ENCODE results near the gene ISYNA1. TPM values are rescaled to one million over a fixed set of nuclear protein-coding genes. Genes with fewer than 3 reads are reported as not detected.
A peak's percentile ranks its signal among the peaks of the same experiment; 100 is the strongest.

The ISYNA1 gene
- total and polyA plus RNA-seq, 2 donors (not counting 1 experiment from before 2014, with no cell fraction given): 22.6 to 28.3 TPM

- DNase-seq: peak; percentile 60
- H3K4me1 Mint-ChIP-seq: peaks cover 37% of the 10 kb centered on the region
- no peak overlapping the region for H2AFZ ChIP-seq (ENCODE audit: insufficient read depth, low read depth, low read length, poor library complexity, severe bottlenecking)
These were observed 4.1 kb downstream of the ISYNA1 start for GRCh38 chr19:18433735-18434398.

More at GRCh38 chr19:18433735-18434398, 4.1 kb downstream of the ISYNA1 start:
- intact Hi-C loops (cut with micrococcal nuclease): no loop called here
- H3K36me3 ChIP-seq (replicated peaks in 1 of 2; ENCODE audit: control extremely low read depth in 1 of 2, control insufficient read depth in 1 of 2, extremely low read depth in 1 of 2, insufficient read depth in 2 of 2, low read length in 1 of 2): no peaks in the 10 kb centered on the region
- peaks cover 36 to 61% of the 10 kb centered on the region in 2 donors for H3K4me1 ChIP-seq (ENCODE audit: control insufficient read depth in 2 of 2, insufficient read depth in 2 of 2, low read length in 2 of 2)
- peak overlapping the region; percentile 53 for H3K27ac Mint-ChIP-seq
- peaks cover 10% of the 10 kb centered on the region for H3K79me2 ChIP-seq (ENCODE audit: control insufficient read depth, insufficient read depth, low read length)
- ChIA-PET CTCF (interaction anchor here (3.4 kb wide), 1 partner anchor 17 kb away, joined by 13 read pairs; no protein-coding TSS in a partner anchor), POLR2A (interaction anchor here (0.8 kb wide), 1 partner anchor 18 kb away, joined by 4 read pairs; no protein-coding TSS in a partner anchor)
- H3K4me3 Mint-ChIP-seq: peak overlapping the region; percentile 80
- H3K27me3 Mint-ChIP-seq: no peaks in the 10 kb centered on the region
- no peaks in the 10 kb centered on the region for H3K9me3 Mint-ChIP-seq (ENCODE audit: insufficient read depth)
- TF ChIP-seq CTCF (IDR thresholded peaks at IDR 0.05) (no peak), EZH2 (IDR thresholded peaks at IDR 0.05; ENCODE audit: borderline replicate concordance, insufficient read depth, low read depth, low read length, poor library complexity, severe bottlenecking) (no peak)
- no peaks in the 10 kb centered on the region for H3K9me3 ChIP-seq (ENCODE audit: control extremely low read depth in 1 of 3, control insufficient read depth in 2 of 3, insufficient read depth in 1 of 3, low read length in 2 of 3)
- H3K9ac ChIP-seq (ENCODE audit: low read length): peak overlapping the region; percentile 49
- peak overlapping the region in 4 of 5 experiments; percentile 17 to 92 (median 80) for H3K4me3 ChIP-seq (ENCODE audit: control extremely low read depth in 1 of 5, extremely low read depth in 1 of 5, insufficient read depth in 1 of 5, low read depth in 2 of 5, low read length in 4 of 5)
- no peaks in the 10 kb centered on the region for H3K27me3 ChIP-seq (replicated peaks in 1 of 4; ENCODE audit: control extremely low read depth in 1 of 4, control insufficient read depth in 3 of 4, insufficient read depth in 4 of 4, low read length in 3 of 4)
- peaks cover 28% of the 10 kb centered on the region for H4K20me1 ChIP-seq (ENCODE audit: control insufficient read depth, insufficient read depth, low read length, poor library complexity, severe bottlenecking)
- H3K4me2 ChIP-seq (replicated peaks; ENCODE audit: low read depth, low read length, poor library complexity, severe bottlenecking): peak overlapping the region; percentile 98
- ATAC-seq (ENCODE audit: low read depth): no peak
- WGBS (ENCODE audit: insufficient coverage): 15% methylated on average over 51 of the region's 60 CpGs
- H3K27ac ChIP-seq (ENCODE audit: low read length in 2 of 2): peak overlapping the region in 1 of 2 donors; percentile 31
